Peyer's patch (tissue), 4 donors: ENCODE results near the gene SSUH2.
"Not testable (repeated sequence)": the region's sequence is repeated elsewhere in the genome, so short reads cannot be mapped to it uniquely, and the experiment has no call there.

Source experiments
- POLR2A ChIP-seq, 2 donors: fragments of 450-650 bp; IDR thresholded peaks; one replicate each; pipeline ENCODE4 v1.5.1; 2017; ENCODE audit warnings: antibody characterized with exemption in 2 of 2, mild to moderate bottlenecking in 2 of 2, moderate library complexity in 2 of 2
- TF ChIP-seq, protein P1 (sequence below), 6 experiments: fragments of 450-650 bp in 4 of 6; fragments of 200-600 bp in 2 of 6; sonication (generic) in 1 of 6; IDR thresholded peaks; one replicate each; pipeline ENCODE4 v1.5.1; 2017 to 2019; ENCODE audit warnings: antibody characterized with exemption in 6 of 6, mild to moderate bottlenecking in 3 of 6, moderate library complexity in 1 of 6

DNA sequence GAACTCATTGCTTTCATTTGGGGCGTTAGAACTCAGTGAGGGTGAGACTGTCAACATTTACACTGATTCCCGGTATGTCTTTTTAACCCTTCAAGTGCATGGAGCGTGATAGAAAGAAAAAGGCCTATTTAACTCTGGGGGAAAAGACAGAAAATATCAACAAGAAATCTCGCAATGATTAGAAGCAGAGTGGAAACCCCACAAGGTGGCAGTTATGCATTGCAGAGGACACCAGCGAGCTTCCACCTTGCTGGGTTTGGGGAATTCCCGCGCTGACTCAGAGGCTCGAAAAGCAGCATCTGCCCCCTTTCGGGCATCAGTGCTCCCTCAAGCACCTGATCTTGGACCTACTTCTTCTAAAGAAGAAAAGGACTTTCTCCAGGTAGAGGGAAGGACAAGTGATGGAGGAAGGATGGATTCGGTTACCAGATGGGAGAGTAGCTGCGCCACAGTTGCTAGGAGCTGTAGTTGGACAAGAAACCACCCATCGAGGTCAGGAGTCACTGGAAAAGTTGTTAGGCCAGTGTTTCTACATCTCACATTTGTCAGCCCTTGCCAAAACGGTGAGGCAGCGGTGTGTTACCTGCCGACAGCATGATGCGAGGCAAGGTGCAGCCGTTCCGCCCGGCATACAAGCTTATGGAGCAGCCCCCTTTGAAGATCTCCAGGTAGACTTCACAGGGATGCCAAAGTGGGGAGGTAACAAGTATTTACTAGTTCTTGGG is 38.4 kb upstream of the SSUH2 start:
- TF ChIP-seq, protein P1, sequence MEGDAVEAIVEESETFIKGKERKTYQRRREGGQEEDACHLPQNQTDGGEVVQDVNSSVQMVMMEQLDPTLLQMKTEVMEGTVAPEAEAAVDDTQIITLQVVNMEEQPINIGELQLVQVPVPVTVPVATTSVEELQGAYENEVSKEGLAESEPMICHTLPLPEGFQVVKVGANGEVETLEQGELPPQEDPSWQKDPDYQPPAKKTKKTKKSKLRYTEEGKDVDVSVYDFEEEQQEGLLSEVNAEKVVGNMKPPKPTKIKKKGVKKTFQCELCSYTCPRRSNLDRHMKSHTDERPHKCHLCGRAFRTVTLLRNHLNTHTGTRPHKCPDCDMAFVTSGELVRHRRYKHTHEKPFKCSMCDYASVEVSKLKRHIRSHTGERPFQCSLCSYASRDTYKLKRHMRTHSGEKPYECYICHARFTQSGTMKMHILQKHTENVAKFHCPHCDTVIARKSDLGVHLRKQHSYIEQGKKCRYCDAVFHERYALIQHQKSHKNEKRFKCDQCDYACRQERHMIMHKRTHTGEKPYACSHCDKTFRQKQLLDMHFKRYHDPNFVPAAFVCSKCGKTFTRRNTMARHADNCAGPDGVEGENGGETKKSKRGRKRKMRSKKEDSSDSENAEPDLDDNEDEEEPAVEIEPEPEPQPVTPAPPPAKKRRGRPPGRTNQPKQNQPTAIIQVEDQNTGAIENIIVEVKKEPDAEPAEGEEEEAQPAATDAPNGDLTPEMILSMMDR (IDR thresholded peaks at IDR 0.05), result not testable (repeated sequence)
- not testable (repeated sequence) for TF ChIP-seq POLR2A (IDR thresholded peaks at IDR 0.05)
